SIG-M5 treated with dmso at 0.1 percent for 504 hours (cell line): ENCODE results near the gene PI4K2A.
A peak's percentile ranks its signal among the peaks of the same experiment; 100 is the strongest.

Experiments used
- DNase-seq: peaks from one replicate; lab custom pipeline; 2025; ENCODE audit not compliant: unreplicated experiment; lab: John Stamatoyannopoulos, UW

The PI4K2A gene

GRCh38 chr10:97704341-97704740 lies 63.9 kb downstream of the PI4K2A start:
- DNase-seq = no peak

DNA sequence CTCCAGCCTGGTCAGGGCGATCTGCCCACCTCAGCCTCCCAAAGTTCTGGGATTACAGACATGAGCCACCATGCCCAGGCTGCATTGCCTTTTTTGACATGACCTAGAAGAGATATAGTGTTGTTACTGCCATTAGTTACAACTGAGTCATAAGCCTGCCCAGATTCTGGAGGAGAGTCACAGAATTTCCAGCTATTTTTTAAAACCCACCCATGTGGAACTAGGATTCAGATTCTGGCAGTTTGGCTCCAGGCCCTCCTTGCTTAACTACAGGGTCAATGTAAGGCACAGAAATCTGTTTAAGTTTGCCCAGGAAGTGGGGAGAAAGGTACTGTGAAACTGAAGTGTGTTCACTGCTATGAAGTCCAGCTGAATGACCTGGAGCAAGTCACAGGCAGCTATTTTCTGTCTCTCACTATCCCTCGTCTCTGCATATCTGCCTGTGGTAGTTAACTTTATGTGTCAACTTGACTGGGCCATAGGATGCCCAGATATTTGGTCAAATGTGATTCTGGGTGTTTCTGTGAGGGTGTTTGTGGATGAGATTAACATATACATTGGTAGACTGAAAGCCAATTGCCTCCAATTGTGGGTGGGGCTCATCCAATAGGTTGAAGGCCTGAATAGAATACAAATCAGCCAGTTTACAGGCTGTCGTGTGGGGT lies 64.7 kb downstream of the PI4K2A start:
- DNase-seq = no peak

DNA sequence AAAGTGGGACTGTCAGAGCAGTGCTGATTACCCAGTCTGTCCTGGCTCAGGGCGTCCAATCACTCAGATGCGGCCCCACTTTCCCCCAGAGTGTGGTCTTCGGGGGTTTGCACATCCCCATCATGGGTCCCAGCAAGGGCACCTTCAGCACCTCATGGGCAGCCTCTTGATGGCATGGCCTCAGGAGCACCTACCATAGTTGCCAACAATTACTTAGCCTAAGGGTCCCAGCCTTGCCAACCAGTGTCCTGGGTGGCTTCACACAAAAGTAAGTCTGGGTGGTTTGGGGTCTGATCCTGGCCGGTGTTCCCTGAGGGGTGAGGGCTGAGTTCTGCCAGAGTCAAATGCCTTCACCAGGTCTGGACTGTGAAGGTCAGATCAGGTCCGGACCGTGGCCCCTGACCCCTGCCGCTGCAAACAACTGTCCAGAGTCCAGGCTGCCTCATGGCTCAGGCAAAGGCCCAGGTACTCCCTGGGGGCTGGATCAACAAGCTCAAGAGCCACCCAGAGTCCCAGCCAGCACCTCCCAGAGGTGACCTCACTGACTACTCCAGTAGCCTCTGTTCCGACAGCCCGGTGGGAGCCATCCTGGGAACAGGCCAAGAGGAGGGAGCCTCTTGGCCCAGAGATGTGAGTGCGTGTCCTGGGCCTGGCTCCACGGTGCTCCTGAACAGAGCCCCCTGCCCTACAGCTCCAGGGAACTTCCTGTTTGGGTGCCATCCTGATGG lies 66.8 kb downstream of the PI4K2A start:
- DNase-seq = no peak

- DNase-seq = no peak
These were observed 67.7 kb downstream of the PI4K2A start for GRCh38 chr10:97708167-97708566.

GRCh38 chr10:97708976-97709946 lies 68.8 kb downstream of the PI4K2A start:
- peak; percentile 34 for DNase-seq

DNA sequence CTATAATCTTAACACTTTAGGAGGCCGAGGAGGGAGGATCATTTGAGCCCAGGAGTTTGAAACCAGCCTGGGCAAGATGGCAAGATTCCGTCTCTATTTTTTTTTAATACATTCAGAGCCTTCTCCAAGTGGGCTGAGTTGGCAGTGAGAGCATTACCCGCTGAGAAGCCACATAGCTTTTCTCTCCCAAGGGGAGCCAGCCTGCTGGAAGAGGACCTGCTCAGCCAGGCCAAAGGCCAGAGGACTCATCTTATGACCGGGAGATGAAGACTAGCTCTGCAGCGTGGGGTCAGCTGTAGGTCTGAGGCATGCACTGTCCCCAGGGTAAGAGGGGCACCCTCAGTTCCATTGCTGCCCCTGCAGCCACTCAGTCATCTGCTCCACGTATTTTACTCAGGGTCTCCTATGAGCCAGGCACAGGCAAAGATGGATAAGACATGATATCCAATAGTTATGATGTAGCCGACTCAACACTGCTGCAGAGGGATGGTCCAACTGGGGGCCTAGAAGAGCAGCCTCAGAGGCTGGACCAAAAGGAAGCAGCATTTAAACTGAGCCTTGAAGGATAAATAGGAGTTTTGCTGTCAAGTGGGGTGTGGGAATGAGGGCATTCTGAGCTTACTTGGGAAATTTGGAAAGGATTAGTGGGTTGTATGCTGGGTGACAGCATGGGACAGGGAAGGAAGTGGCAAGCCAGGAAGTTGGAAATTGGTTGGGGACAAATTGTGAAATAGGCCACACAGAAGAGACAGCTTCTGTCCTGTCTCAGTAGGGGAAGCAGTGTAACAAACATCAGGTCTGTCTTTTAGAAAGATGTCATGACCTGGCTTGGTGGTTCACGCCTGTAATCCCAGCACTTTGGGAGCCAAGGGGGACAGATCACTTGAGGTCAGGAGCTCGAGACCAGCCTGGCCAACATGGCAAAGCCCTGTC lies 71.4 kb downstream of the PI4K2A start:
- DNase-seq = peak; percentile 3

DNA sequence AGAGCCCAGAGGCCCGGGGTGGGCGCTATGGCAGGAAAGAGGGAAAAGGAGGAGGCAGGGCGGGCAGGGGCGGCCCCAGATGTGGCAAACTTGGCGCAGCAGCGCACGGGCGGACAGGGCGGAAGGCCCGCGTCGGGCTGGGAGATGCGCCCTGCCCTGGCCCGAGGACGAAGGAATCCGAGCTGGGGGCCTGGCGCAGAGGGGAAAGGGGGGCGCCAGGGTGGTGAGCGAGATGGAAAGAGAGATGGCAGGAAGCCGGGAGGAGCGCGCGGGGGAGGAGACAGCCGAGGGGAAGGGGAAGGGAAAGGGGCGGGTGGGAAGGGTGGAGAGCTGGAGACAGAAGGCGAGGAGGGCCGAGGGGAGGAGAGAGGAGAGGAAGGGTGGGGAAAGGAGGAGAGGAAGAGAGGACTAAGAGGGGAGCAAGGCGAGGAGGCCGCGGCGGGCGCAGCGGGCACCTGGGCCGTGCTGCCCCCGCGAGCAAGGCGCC lies 72.9 kb downstream of the PI4K2A start, which contains the start of gene MARVELD1:
TSS of gene MARVELD1 (plus strand) at position 392 of the 487 bp plus-strand sequence. CDS start 147 bp downstream, outside the sequence.
- peak; percentile 62 for DNase-seq

GRCh38 chr10:97713826-97714400 lies 73.4 kb downstream of the PI4K2A start:
- DNase-seq = peak; percentile 27

- peak; percentile 77 for DNase-seq
These were observed 74.2 kb downstream of the PI4K2A start for GRCh38 chr10:97714401-97715258.

- no peak for DNase-seq
These were observed 74.9 kb downstream of the PI4K2A start for GRCh38 chr10:97715259-97715874.

GRCh38 chr10:97717627-97718026 lies 77.2 kb downstream of the PI4K2A start:
- no peak for DNase-seq

GRCh38 chr10:97718178-97718577 lies 77.7 kb downstream of the PI4K2A start:
- DNase-seq = peak; percentile 32

DNA sequence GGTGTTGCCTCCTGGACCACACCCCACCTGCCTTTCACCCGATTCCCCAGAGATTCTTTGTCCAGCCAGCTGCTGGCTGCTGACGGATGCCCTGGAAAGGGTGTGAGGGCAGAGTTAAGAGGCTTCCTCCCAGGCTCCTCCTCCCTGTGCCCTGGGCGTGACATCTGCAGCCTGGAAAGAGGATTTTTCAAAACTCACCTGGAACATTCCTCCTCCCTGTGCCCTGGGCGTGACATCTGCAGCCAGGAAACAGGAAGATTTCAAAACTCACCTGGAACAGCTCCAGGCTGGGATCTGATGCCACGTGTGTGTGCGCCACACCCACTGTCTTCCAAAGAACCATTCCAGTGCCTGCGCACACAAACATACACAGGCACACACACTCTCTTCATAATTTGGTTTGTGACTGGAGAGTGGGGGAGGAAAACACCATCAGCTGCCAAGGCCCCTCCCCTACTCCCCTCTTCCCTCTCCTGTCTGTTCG lies 78.2 kb downstream of the PI4K2A start:
- peak; percentile 38 for DNase-seq

- DNase-seq = no peak
These were observed 79.1 kb downstream of the PI4K2A start for GRCh38 chr10:97719602-97720001.

DNA sequence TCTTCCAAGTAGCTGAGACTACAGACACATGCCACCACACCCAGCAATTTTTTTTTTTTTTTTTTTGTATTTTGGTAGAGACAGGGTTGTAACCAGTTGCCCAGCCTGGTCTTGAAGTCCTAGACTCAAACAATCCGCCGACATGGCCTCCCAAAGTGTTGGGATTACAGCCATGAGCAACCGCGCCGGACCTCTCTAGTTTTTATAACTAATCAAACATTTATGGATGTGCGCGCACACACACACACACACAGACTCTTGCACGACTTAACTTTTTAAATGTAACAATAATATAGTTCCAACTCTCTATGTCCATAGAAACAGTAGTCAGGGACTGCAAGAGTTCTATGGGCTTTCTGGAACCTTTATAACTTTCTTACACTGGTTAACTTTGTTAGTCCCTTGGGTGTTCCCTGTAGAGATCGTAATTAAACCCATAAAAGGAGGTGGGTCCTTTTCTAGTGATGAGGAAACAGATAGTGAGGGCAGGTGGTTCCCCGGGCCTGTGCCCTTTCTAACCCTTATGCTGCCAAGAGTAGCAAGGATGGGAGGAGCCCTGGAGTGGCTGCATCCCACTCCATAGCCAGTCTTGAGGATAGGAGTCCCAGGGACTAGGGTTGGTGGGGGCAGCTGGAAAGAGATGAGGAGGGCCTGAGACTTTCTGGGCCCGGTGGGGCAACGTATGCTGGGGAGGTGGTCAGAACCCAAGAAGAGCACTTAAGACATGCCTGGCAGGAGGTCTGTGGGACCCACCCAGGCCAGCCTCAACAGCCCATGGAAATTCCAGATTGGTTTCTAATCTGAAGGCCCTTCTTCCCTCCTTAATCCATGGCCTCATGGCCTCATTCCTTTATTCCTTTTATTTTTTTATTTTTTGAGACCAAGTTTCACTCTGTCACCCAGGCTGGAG lies 81.7 kb downstream of the PI4K2A start:
- DNase-seq = no peak

GRCh38 chr10:97723001-97723400 lies 82.5 kb downstream of the PI4K2A start:
- no peak for DNase-seq

GRCh38 chr10:97724341-97724941 lies 84.0 kb downstream of the PI4K2A start:
- DNase-seq = peak; percentile 65
